ENCODE results near the gene UNC45B. TPM values are rescaled to one million over a fixed set of nuclear protein-coding genes. Genes with fewer than 3 reads are reported as not detected.
"Not testable (repeated sequence)": the region's sequence is repeated elsewhere in the genome, so short reads cannot be mapped to it uniquely, and the experiment has no call there.

The UNC45B gene, protein sequence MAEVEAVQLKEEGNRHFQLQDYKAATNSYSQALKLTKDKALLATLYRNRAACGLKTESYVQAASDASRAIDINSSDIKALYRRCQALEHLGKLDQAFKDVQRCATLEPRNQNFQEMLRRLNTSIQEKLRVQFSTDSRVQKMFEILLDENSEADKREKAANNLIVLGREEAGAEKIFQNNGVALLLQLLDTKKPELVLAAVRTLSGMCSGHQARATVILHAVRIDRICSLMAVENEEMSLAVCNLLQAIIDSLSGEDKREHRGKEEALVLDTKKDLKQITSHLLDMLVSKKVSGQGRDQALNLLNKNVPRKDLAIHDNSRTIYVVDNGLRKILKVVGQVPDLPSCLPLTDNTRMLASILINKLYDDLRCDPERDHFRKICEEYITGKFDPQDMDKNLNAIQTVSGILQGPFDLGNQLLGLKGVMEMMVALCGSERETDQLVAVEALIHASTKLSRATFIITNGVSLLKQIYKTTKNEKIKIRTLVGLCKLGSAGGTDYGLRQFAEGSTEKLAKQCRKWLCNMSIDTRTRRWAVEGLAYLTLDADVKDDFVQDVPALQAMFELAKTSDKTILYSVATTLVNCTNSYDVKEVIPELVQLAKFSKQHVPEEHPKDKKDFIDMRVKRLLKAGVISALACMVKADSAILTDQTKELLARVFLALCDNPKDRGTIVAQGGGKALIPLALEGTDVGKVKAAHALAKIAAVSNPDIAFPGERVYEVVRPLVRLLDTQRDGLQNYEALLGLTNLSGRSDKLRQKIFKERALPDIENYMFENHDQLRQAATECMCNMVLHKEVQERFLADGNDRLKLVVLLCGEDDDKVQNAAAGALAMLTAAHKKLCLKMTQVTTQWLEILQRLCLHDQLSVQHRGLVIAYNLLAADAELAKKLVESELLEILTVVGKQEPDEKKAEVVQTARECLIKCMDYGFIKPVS
- under 1 TPM in 5 of 8 experiments, not detected in 3; 0.05 to 0.54 (median 0.19) TPM for total RNA-seq

DNA sequence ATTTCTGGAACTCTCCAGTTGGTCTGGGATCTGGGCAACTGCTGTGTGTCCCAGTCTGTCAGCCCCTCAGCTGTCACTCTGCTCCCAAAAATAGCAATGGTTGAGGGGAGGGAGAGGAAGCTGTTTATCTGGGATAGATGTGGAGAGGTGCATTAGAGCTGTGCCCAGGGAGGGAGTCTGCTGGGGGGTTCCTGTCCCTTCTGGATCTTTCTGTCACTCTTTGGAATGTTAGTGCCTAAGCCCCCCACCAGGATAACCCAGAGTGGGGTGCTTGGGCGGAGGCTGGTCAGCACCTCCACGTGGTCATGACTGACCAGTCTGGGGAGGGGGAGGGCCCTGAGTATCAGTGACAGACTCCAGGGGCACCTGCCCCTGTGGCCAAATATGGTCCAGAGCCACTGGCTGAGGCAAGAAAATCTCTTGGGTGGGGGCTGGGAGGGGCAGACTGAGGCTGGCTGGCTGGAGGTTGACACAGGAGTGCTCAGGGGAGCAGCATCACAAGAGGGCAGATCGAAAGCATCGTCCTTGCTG is at the start of gene UNC45B:
UNC45B (plus strand) TSS at position 443 of the 531 bp plus-strand sequence. CDS start 447 bp downstream, outside the sequence.
- Histone ChIP-seq H3K4me3 (no peak within 1 kb of the TSS), H3K4me1 (replicated peaks in 1 of 2) (no peaks in the 10 kb centered on the region), H3K27ac (no peak within 1 kb of the TSS)
- peak in 1 of 8 experiments; percentile 47 for ATAC-seq (replicated peaks in 6 of 8)
- 92% methylated on average over 2 of the region's 4 CpGs; no CpG with 5 or more reads in 9 of the 10 experiments for WGBS, 10 experiments
- in situ Hi-C loops (cut with MboI; ENCODE audit: low pct_unique_long_range_greater_than_20kb in 2 of 9, low sequenced_read_pairs in 9 of 9, unreplicated experiment in 9 of 9), result no loop called here

DNA sequence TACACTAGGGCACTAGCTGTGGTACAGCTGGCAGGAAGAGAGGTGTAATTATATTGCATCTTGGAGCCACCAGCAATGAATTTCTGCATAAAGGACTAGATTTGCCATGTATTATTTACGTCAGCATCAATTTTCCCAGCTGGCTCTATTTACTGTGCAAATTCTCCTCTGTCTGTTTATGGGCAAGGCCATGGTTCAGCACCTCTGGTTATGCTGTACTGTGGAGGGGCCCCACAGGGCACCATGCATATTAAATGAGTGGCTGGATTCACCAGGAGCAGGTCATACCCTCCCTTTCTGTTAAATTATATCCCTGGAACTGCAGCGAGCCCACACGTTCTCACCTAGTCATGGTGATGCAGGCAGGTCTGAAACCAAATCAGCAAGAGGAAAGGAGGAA is 47.7 kb upstream of the UNC45B start:
- 39 to 100% (median 80%) methylated on average over 1 to 3 of the region's 3 CpGs; no CpG with 5 or more reads in 3 of the 10 experiments for WGBS, 10 experiments
- ATAC-seq (replicated peaks in 6 of 8), result peak in 4 of 8 experiments; percentile 40 to 96 (median 59)
- Histone ChIP-seq H3K4me3 (no peak overlapping the region), H3K4me1 (replicated peaks in 1 of 2) (peaks cover 0 to 5% of the 10 kb centered on the region in 2 donors), H3K27ac (no peak overlapping the region)
- in situ Hi-C loops (cut with MboI; ENCODE audit: low pct_unique_long_range_greater_than_20kb in 2 of 9, low sequenced_read_pairs in 9 of 9, unreplicated experiment in 9 of 9), result loop anchor here in 8 of 9 experiments (25.0 kb wide), 5 partner anchors 88 to 688 kb away; partner anchors contain the start of gene LIG3 (in 2 of the 8)

DNA sequence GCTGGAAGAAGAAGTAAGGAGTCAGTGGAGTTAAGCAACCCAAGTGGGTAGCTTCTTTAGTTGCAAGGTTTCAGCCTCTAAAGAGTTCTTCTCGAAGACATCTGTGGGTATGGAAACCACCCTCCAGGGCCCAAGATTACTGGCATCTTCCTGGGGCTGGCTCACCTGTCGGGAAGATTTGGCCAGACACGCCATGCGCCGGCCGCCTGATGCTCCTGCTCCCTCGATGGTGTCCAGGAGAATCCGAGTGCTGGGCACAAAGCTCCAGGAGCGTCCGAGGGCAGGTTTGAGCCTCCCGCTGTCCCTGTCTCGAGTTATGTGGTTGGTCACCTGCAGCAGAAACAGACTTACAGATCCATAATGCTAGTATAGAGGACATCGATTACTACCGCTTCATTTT is 46.6 kb upstream of the UNC45B start:
- ATAC-seq (replicated peaks in 6 of 8), result no peak
- no peak overlapping the region for H3K4me3 ChIP-seq
- in situ Hi-C loops (cut with MboI; ENCODE audit: low pct_unique_long_range_greater_than_20kb in 2 of 9, low sequenced_read_pairs in 9 of 9, unreplicated experiment in 9 of 9), result loop anchor here in 8 of 9 experiments (25.0 kb wide), 5 partner anchors 89 to 689 kb away; partner anchors contain the start of gene LIG3 (in 1 of the 8)
- H3K4me1 ChIP-seq (replicated peaks in 1 of 2), result peaks cover 0 to 5% of the 10 kb centered on the region in 2 donors
- 60 to 100% (median 97%) methylated on average over 1 to 11 of the region's 14 CpGs; no CpG with 5 or more reads in 5 of the 10 experiments for WGBS, 10 experiments
- H3K27ac ChIP-seq, result no peak overlapping the region

DNA sequence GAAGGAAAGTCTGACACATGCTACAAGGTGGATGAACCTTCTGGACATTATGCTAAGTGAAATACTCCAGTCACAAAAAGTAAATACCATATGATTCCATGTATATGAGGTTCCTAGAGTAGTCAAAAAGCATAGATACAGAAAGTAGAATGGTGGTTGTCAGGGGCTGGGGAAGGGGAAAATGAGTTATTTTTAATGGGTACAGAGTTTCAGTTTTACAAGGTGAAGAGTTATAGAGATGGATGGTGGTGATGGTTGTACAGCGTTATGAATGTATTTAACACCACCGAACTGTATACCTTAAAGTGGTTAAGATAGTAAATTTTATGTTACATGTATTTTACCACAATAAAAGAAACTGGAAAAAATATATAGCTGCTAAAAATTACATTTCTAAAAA is 45.9 kb upstream of the UNC45B start:
- WGBS, 10 experiments, result 90 to 100% (median 95%) methylated on average over 1 to 2 of the region's 2 CpGs; no CpG with 5 or more reads in 1 of the 10 experiments
- in situ Hi-C loops (cut with MboI; ENCODE audit: low pct_unique_long_range_greater_than_20kb in 2 of 9, low sequenced_read_pairs in 9 of 9, unreplicated experiment in 9 of 9), result loop anchor here in 8 of 9 experiments (25.0 kb wide), 5 partner anchors 89 to 689 kb away; partner anchors contain the start of gene LIG3 (in 1 of the 8)
- no peak overlapping the region for H3K27ac ChIP-seq
- H3K4me3 ChIP-seq, result no peak overlapping the region
- ATAC-seq (replicated peaks in 6 of 8), result no peak
- peaks cover 0 to 5% of the 10 kb centered on the region in 2 donors for H3K4me1 ChIP-seq (replicated peaks in 1 of 2)

DNA sequence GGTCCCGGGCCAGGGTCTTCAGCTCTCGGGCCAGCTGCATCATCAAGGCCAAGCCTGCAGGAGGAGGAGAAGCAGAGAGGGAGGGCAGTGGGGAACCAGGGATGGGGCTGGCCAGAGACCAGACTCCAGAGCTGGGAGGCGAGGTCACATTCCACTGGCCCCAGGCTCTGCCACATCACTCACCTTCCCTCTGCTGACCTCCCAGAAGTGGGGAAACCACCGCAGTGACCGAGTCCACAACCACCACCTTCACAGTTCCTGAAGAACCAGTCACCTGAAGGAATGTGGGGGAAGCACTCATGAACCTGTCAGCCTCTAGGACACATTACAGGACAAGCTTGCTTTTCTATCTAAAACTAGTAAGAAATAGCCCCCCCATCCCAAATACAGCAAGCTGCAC is 44.3 kb upstream of the UNC45B start:
- Histone ChIP-seq H3K27ac (no peak overlapping the region), H3K4me3 (no peak overlapping the region), H3K4me1 (replicated peaks in 1 of 2) (peaks cover 0 to 5% of the 10 kb centered on the region in 2 donors)
- no peak for ATAC-seq (replicated peaks in 6 of 8)
- WGBS, 10 experiments, result 100% methylated on average over 1 of the region's 5 CpGs; no CpG with 5 or more reads in 9 of the 10 experiments
- in situ Hi-C loops (cut with MboI; ENCODE audit: low pct_unique_long_range_greater_than_20kb in 2 of 9, low sequenced_read_pairs in 9 of 9, unreplicated experiment in 9 of 9), result loop anchor here in 8 of 9 experiments (25.0 kb wide), 5 partner anchors 91 to 691 kb away; partner anchors contain the start of gene LIG3 (in 1 of the 8)

DNA sequence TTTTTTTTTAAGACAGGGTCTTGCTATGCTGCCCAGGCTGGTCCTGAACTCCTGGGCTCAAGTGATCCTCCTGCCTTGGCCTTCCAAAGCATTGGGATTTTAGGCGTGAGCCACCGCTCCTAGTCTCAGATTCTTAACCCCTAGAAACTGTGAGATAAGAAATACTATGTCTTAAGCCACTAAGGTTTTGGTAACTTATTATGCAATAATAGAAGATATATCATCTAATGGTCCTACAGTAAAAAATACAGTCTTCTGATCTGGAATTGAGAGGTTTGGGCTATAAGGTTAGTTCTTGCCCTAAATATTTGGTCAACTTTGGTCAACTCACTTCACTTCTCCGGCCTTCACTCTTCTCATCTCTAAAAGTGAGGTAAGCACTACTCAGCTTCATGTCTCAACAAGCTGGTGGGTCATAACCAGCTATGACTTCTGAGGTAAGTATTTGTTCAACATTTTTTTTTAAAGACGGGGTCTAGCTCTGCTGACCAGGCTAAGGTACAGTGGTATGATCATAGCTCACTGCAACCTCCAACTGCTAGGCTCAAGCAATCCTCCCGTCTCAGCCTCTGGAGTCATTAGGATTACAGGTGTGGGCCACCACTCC is 42.7 kb upstream of the UNC45B start:
- in situ Hi-C loops (cut with MboI; ENCODE audit: low pct_unique_long_range_greater_than_20kb in 2 of 9, low sequenced_read_pairs in 9 of 9, unreplicated experiment in 9 of 9), result loop anchor here in 8 of 9 experiments (25.0 kb wide), 5 partner anchors 93 to 693 kb away; partner anchors contain the start of gene LIG3 (in 1 of the 8)
- H3K27ac ChIP-seq, result no peak overlapping the region
- H3K4me1 ChIP-seq (replicated peaks in 1 of 2), result peaks cover 0 to 5% of the 10 kb centered on the region in 2 donors
- no peak overlapping the region for H3K4me3 ChIP-seq
- no peak for ATAC-seq (replicated peaks in 6 of 8)
- WGBS, 10 experiments, result 91 to 100% (median 96%) methylated on average over 2 to 5 of the region's 5 CpGs; no CpG with 5 or more reads in 2 of the 10 experiments

DNA sequence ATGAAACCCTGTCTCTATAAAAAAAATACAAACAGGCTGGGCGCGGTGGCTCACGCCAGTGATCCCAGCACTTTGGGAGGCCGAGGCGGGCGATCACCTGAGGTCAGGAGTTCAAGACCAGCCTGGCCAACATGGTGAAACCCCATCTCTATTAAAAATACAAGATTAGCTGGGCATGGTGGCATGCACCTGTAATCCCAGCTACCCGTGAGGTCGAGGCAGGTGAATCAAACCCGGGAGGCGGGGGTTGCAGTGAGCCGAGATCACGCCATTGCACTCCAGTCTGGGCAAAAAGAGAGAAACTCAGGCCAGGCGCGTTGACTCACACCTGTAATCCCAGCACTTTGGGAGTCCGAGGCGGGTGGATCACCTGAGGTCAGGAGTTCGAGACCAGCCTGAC is 36.8 kb upstream of the UNC45B start:
- not testable (repeated sequence) for ATAC-seq (replicated peaks in 6 of 8); H3K4me3 ChIP-seq; H3K4me1 ChIP-seq (replicated peaks in 1 of 2); H3K27ac ChIP-seq
- in situ Hi-C loops (cut with MboI; ENCODE audit: low pct_unique_long_range_greater_than_20kb in 2 of 9, low sequenced_read_pairs in 9 of 9, unreplicated experiment in 9 of 9), result loop anchor here in 8 of 9 experiments (10.0 to 25.0 kb wide), 6 partner anchors 98 to 698 kb away; partner anchors contain the start of gene LIG3 (in 1 of the 8)
- WGBS, 10 experiments, result 93 to 100% (median 100%) methylated on average over 1 to 6 of the region's 17 CpGs; no CpG with 5 or more reads in 5 of the 10 experiments

DNA sequence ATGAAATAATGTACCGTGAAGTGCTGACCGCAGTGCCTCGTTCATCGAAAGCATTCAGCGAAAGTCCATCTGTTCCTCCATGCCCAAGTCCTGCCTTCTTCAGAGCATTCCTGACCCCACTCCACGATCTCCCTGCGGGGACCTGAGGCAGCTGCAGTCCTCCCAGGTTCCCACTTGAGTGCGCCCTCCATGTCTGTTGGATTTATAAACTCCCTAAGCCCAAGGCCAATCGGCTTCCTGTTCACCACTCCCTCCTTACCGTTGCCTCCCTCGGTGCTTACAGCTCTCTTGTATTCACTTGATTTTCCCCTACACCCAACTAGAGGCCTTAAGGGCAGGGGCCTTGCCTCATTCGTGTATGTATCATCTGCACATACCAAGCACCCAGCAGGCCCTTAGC is 30.8 kb upstream of the UNC45B start:
- 60 to 100% (median 91%) methylated on average over 1 to 6 of the region's 12 CpGs; no CpG with 5 or more reads in 4 of the 10 experiments for WGBS, 10 experiments

DNA sequence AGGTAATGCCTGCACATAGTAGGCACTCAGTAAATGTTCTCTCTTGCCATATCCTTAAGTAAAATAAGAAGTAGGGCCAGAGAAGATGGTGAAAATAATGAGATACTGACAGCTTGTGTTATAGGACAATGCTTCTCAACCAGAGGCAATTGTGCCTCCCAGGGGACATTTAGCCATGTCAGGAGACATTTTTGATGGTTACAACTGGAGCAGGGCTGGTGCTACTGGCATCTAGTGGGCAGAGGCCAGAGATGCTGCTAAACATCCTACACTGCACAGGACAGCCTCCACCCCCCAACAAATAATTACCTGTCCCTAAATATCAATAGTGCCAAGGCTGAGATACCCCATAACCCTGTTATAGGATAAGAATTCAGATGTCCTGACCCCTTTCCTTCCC is 29.6 kb upstream of the UNC45B start:
- in situ Hi-C loops (cut with MboI; ENCODE audit: low pct_unique_long_range_greater_than_20kb in 2 of 9, low sequenced_read_pairs in 9 of 9, unreplicated experiment in 9 of 9), result loop anchor here in 8 of 9 experiments (10.0 to 25.0 kb wide), 6 partner anchors 106 to 706 kb away; partner anchors contain the start of gene LIG3 (in 1 of the 8)
- ATAC-seq (replicated peaks in 6 of 8), result no peak

More for the DNA sequence above, 30.8 kb upstream of the UNC45B start:
- H3K27ac ChIP-seq, result no peak overlapping the region
- in situ Hi-C loops (cut with MboI; ENCODE audit: low pct_unique_long_range_greater_than_20kb in 2 of 9, low sequenced_read_pairs in 9 of 9, unreplicated experiment in 9 of 9), result loop anchor here in 8 of 9 experiments (10.0 to 25.0 kb wide), 6 partner anchors 105 to 705 kb away; partner anchors contain the start of gene LIG3 (in 1 of the 8)
- H3K4me1 ChIP-seq (replicated peaks in 1 of 2), result peaks cover 10 to 12% of the 10 kb centered on the region in 2 donors
- no peak overlapping the region for H3K4me3 ChIP-seq
- no peak for ATAC-seq (replicated peaks in 6 of 8)

DNA sequence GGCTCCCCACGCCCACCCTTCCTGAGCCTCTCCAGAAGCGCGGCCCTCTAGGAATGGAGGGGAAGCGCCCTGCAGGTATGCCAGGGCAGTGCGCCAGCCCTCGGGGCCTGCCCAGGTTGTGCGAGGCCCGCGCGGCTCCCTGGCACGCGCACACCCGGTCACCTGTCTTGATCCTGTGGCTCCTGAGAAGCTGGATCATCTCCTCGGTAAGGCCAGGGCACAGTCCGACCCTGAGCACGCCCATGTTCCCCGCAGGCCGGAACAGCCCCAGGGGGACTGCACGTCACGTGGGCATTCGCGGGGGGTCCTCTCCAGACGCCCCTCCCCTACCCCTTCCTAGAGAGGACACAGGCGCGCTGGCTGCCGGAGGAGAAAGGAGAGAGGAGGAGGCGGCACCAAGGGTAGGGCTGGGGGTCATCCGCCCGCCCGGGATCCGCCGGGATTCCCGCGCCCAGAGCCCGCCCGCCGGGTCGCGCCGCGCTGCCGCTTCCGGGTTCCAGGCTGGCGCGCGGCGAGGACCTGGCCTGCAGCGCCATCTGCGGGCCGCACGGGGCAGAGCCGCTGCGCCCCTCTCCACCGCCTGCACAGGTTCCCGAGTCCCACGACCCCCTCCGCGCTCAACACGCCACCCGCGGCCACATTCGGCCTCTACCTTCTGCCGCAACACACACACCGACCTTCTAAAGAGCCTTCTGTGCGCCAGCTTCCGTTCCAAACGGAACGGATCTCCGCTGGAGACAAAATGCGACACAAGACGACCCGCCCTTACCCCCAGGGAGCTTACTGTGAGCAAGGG is 28.0 kb upstream of the UNC45B start, which contains the start of gene RAD51D:
RAD51D (minus strand) TSS at position 491 of the 796 bp plus-strand sequence; CDS start at position 244, 247 bp downstream.
- in situ Hi-C loops (cut with MboI; ENCODE audit: low pct_unique_long_range_greater_than_20kb in 2 of 9, low sequenced_read_pairs in 9 of 9, unreplicated experiment in 9 of 9), result loop anchor here (10.0 to 25.0 kb wide), 7 partner anchors 107 to 707 kb away; partner anchors contain the start of gene LIG3 (in 1 of the 9)
- peaks cover 10 to 12% of the 10 kb centered on the region in 2 donors for H3K4me1 ChIP-seq (replicated peaks in 1 of 2)
- H3K4me3 ChIP-seq, result peak within 1 kb of the TSS; percentile 35 to 78 (median 54)
- peak within 1 kb of the TSS; percentile 1 to 68 for H3K27ac ChIP-seq
- 0 to 15% (median 7%) methylated on average over 7 to 15 of the region's 72 CpGs; no CpG with 5 or more reads in 5 of the 10 experiments for WGBS, 10 experiments
- peak; percentile 84 to 94 (median 92) for ATAC-seq (replicated peaks in 6 of 8)

More for the DNA sequence above, 29.6 kb upstream of the UNC45B start:
- Histone ChIP-seq H3K4me3 (no peak overlapping the region), H3K27ac (no peak overlapping the region), H3K4me1 (replicated peaks in 1 of 2) (peaks cover 10 to 12% of the 10 kb centered on the region in 2 donors)

DNA sequence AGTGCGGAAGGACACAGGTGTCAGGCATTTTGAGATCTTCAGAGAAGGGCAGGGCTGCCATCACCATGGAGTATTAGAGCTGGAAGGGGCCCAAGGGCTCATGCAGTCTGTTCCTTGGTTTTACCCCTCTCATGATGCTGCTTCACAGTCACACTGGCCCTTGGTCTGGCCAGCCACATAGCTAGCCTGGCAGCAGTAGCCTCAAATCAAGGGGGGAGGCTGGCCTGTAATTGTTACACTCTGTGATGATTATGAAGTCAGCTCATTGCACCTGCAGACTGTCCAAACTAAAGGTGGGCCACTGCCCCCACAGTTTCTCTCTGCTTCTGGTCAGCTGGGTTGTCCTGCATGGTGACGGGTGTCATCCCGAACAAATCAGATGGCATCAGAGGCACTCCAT is 26.3 kb upstream of the UNC45B start, which contains the start of gene FNDC8:
FNDC8 (plus strand) TSS at position 301 of the 400 bp plus-strand sequence; CDS start at position 380, 79 bp downstream.
- in situ Hi-C loops (cut with MboI; ENCODE audit: low pct_unique_long_range_greater_than_20kb in 2 of 9, low sequenced_read_pairs in 9 of 9, unreplicated experiment in 9 of 9), result loop anchor here (10.0 to 25.0 kb wide), 6 partner anchors 109 to 709 kb away; partner anchors contain the start of gene LIG3 (in 1 of the 9)
- Histone ChIP-seq H3K27ac (no peak within 1 kb of the TSS), H3K4me1 (replicated peaks in 1 of 2) (peaks cover 10 to 12% of the 10 kb centered on the region in 2 donors), H3K4me3 (no peak within 1 kb of the TSS)
- 60 to 100% (median 92%) methylated on average over 1 to 2 of the region's 3 CpGs; no CpG with 5 or more reads in 6 of the 10 experiments for WGBS, 10 experiments
- ATAC-seq (replicated peaks in 6 of 8), result no peak

Measured in motor neuron (in vitro differentiated cells).